CD14-positive monocyte (primary cell): ENCODE data around the gene SAP30L. TPM values are rescaled to one million over a fixed set of nuclear protein-coding genes. Genes with fewer than 3 reads are reported as not detected.

Experiments used
- DNase-seq, 3 donors: peaks; one replicate each; pipeline ENCODE4 v3.0.0-alpha.2; 2011 to 2022
- H2AFZ ChIP-seq: 2 replicates; pipeline ENCODE4 v1.6.0; 2012; ENCODE audit warnings: mild to moderate bottlenecking, low read depth, low read length, inconsistent platforms; ENCODE audit not compliant: insufficient read depth, poor library complexity, severe bottlenecking
- H3K27ac ChIP-seq, 2 donors: 1 replicate in 1 of 2; 2 replicates in 1 of 2; pipeline ENCODE4 v1.5.1; 2012 to 2013; ENCODE audit warnings: low read length in 2 of 2, control low read depth in 1 of 2, inconsistent platforms in 1 of 2, low read depth in 1 of 2, mild to moderate bottlenecking in 1 of 2
- H3K27me3 ChIP-seq, 2 donors: one replicate each; pipeline versions ENCODE4 v1.6.0 to v1.6.1; 2011 to 2013; ENCODE audit warnings: low read length in 2 of 2; ENCODE audit not compliant: control insufficient read depth in 2 of 2, insufficient read depth in 2 of 2
- H3K36me3 ChIP-seq, 2 donors: replicated peaks in 1 of 2; 1 replicate in 1 of 2; 2 replicates in 1 of 2; pipeline versions ENCODE4 v1.5.1 to v1.6.1; 2012 to 2013; ENCODE audit warnings: low read length in 2 of 2, control low read depth in 1 of 2, inconsistent platforms in 1 of 2, mild to moderate bottlenecking in 1 of 2; ENCODE audit not compliant: insufficient read depth in 2 of 2, control insufficient read depth in 1 of 2
- H3K4me1 ChIP-seq, 2 donors: 1 replicate in 1 of 2; 2 replicates in 1 of 2; pipeline versions ENCODE4 v1.5.1 to v1.6.1; 2012 to 2013; ENCODE audit warnings: low read length in 2 of 2, control low read depth in 1 of 2, inconsistent platforms in 1 of 2, mild to moderate bottlenecking in 1 of 2, moderate library complexity in 1 of 2; ENCODE audit not compliant: insufficient read depth in 2 of 2, control insufficient read depth in 1 of 2
- H3K4me2 ChIP-seq: replicated peaks from 2 replicates; pipeline ENCODE3; 2012; ENCODE audit warnings: low read length, moderate library complexity, mild to moderate bottlenecking; ENCODE audit not compliant: poor library complexity, severe bottlenecking; ENCODE audit errors: extremely low read depth
- H3K4me3 ChIP-seq, 3 experiments: fragments of 200-600 bp in 1 of 3; sonication (generic) in 1 of 3; replicated peaks in 1 of 3; 1 replicate in 2 of 3; 2 replicates in 1 of 3; pipeline ENCODE4 v1.5.1; 2011 to 2013; ENCODE audit warnings: low read length in 3 of 3, mild to moderate bottlenecking in 3 of 3, control low read depth in 2 of 3, low read depth in 2 of 3, inconsistent platforms in 1 of 3, moderate library complexity in 1 of 3
- H3K79me2 ChIP-seq: 2 replicates; pipeline ENCODE4 v1.6.0; 2012; ENCODE audit warnings: mild to moderate bottlenecking, control low read depth, inconsistent platforms, low read length, moderate library complexity; ENCODE audit not compliant: insufficient read depth
- H3K9ac ChIP-seq: 2 replicates; pipeline ENCODE4 v1.6.0; 2017; ENCODE audit warnings: low read length, mild to moderate bottlenecking; ENCODE audit not compliant: insufficient read depth, poor library complexity, severe bottlenecking
- H3K9me3 ChIP-seq, 2 donors: replicated peaks in 1 of 2; 1 replicate in 1 of 2; 2 replicates in 1 of 2; pipeline versions ENCODE4 v1.5.1 to v1.6.1; 2012 to 2013; ENCODE audit warnings: low read length in 2 of 2, control low read depth in 1 of 2; ENCODE audit not compliant: control insufficient read depth in 1 of 2, insufficient read depth in 1 of 2
- H4K20me1 ChIP-seq: 2 replicates; pipeline ENCODE4 v1.6.0; 2012; ENCODE audit warnings: mild to moderate bottlenecking, low read length, control low read depth, moderate library complexity; ENCODE audit not compliant: insufficient read depth
- H3K27ac Mint-ChIP-seq, 7 donors: one replicate each; pipeline ENCODE4 v1.8.0; 2020; ENCODE audit warnings: mild to moderate bottlenecking in 7 of 7, mixed read lengths in 7 of 7, moderate library complexity in 6 of 7, inconsistent platforms in 2 of 7
- H3K27me3 Mint-ChIP-seq, 3 donors: one replicate each; pipeline ENCODE4 v1.8.0; 2021 to 2022; ENCODE audit warnings: low read depth in 3 of 3, mild to moderate bottlenecking in 3 of 3, mixed read lengths in 3 of 3, moderate library complexity in 3 of 3, inconsistent platforms in 1 of 3
- H3K36me3 Mint-ChIP-seq, 2 donors: one replicate each; pipeline ENCODE4 v1.8.0; 2020; ENCODE audit warnings: mixed read lengths in 2 of 2, inconsistent platforms in 1 of 2, mild to moderate bottlenecking in 1 of 2
- H3K4me1 Mint-ChIP-seq: one replicate; pipeline ENCODE4 v1.8.0; 2020; ENCODE audit warnings: mild to moderate bottlenecking, mixed read lengths
- H3K4me3 Mint-ChIP-seq, 2 donors: one replicate each; pipeline ENCODE4 v1.8.0; 2020; ENCODE audit warnings: mild to moderate bottlenecking in 2 of 2, mixed read lengths in 2 of 2, moderate library complexity in 1 of 2
- H3K9me3 Mint-ChIP-seq, 7 donors: one replicate each; pipeline ENCODE4 v1.8.0; 2020 to 2022; ENCODE audit warnings: mixed read lengths in 7 of 7, mild to moderate bottlenecking in 6 of 7, moderate library complexity in 6 of 7, inconsistent platforms in 2 of 7
- WGBS: methylation state at CpG from one replicate; pipeline ENCODE4 v1.1.5; 2013; ENCODE audit warnings: missing lambda C conversion rate; ENCODE audit not compliant: insufficient coverage; 5-methylcytosine and 5-hydroxymethylcytosine counted together
- intact Hi-C, 2 donors: fragments of 100-400 bp; cut with micrococcal nuclease; formaldehyde crosslinking; loops; one replicate each; pipeline versions ENCODE4 v1.15.0 to v1.15.1; 2023
- polyA plus RNA-seq, 3 donors: library from polyadenylated mRNA; depleted of rRNA in 1 of 3; unstranded in 2 of 3; stranded (reverse) in 1 of 3; fragments of 300-500 nt in 2 of 3; fragments of >200 nt in 1 of 3; fragmentation: Illumina TruSeq in 2 of 3; gene quantifications; 1 replicate in 2 of 3; 2 replicates in 1 of 3; pipeline ENCODE4 v1.2.3, GENCODE V29; 2012 to 2021
- TF ChIP-seq, protein P1 (sequence below): fragments of 200-600 bp; IDR thresholded peaks from one replicate; pipeline ENCODE4 v1.8.0; 2022; ENCODE audit warnings: antibody characterized with exemption, mild to moderate bottlenecking

The SAP30L gene
- polyA plus RNA-seq, 3 donors = 21.1 to 36.1 (median 29.4) TPM

DNA sequence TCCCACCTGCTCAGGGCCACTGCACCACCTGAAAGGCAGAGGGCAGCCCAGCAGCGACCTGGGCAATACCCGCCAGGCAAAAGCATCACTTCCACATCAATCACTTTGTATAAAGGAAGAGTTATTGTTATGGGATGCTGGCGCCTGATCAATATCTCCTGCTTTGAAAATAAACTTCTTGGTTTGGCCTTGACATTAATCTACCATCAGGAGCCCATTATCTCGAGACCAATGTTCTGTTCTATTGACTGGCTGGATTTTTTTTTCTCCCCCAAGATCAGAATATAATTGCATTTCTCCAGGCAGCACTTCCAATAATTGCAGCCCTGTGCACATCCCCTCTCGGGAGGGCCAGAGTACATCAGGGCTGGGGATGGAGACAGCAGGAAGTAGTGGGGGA lies 44.4 kb upstream of the SAP30L start:
- no peak overlapping the region for H3K4me3 Mint-ChIP-seq
- peaks cover 0 to 4% of the 10 kb centered on the region in 2 donors for H3K36me3 ChIP-seq
- WGBS = 100% methylated on average over 1 of the region's 5 CpGs

GRCh38 chr5:154401931-154402330 lies 43.9 kb upstream of the SAP30L start:
- Histone ChIP-seq H3K27ac (no peak overlapping the region), H3K9ac (no peak overlapping the region), H3K27me3 (peaks cover 0 to 2% of the 10 kb centered on the region in 2 donors), H3K36me3 (peaks cover 0 to 4% of the 10 kb centered on the region in 2 donors), H3K4me1 (peaks cover 8% of the 10 kb centered on the region in 2 donors), H3K9me3 (no peaks in the 10 kb centered on the region), H2AFZ (no peak overlapping the region), H3K4me2 (no peak overlapping the region), H4K20me1 (no peaks in the 10 kb centered on the region), H3K4me3 (no peak overlapping the region), H3K79me2 (no peaks in the 10 kb centered on the region)
- TF ChIP-seq, protein P1, sequence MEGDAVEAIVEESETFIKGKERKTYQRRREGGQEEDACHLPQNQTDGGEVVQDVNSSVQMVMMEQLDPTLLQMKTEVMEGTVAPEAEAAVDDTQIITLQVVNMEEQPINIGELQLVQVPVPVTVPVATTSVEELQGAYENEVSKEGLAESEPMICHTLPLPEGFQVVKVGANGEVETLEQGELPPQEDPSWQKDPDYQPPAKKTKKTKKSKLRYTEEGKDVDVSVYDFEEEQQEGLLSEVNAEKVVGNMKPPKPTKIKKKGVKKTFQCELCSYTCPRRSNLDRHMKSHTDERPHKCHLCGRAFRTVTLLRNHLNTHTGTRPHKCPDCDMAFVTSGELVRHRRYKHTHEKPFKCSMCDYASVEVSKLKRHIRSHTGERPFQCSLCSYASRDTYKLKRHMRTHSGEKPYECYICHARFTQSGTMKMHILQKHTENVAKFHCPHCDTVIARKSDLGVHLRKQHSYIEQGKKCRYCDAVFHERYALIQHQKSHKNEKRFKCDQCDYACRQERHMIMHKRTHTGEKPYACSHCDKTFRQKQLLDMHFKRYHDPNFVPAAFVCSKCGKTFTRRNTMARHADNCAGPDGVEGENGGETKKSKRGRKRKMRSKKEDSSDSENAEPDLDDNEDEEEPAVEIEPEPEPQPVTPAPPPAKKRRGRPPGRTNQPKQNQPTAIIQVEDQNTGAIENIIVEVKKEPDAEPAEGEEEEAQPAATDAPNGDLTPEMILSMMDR = no peak
- Mint-ChIP-seq H3K27ac (no peak overlapping the region), H3K36me3 (peaks cover 10 to 24% of the 10 kb centered on the region in 2 donors), H3K9me3 (no peaks in the 10 kb centered on the region), H3K4me3 (no peak overlapping the region), H3K4me1 (peaks cover 8% of the 10 kb centered on the region), H3K27me3 (peaks cover 1 to 5% (median 5%) of the 10 kb centered on the region in 3 donors)
- 90% methylated on average over 8 of the region's 9 CpGs for WGBS
- DNase-seq = no peak
- intact Hi-C loops = loop anchor here (5.0 to 10.0 kb wide), 2 partner anchors 330 to 427 kb away; no protein-coding TSS in a partner anchor

More for the DNA sequence above, 44.4 kb upstream of the SAP30L start:
- H2AFZ ChIP-seq = no peak overlapping the region
- no peaks in the 10 kb centered on the region for H4K20me1 ChIP-seq
- no peaks in the 10 kb centered on the region for H3K79me2 ChIP-seq
- no peak overlapping the region for H3K9ac ChIP-seq
- no peak overlapping the region for H3K27ac ChIP-seq
- H3K9me3 ChIP-seq = no peaks in the 10 kb centered on the region
- Mint-ChIP-seq H3K4me1 (peaks cover 8% of the 10 kb centered on the region), H3K36me3 (peaks cover 10 to 20% of the 10 kb centered on the region in 2 donors), H3K27ac (no peak overlapping the region), H3K27me3 (peaks cover 1 to 5% (median 3%) of the 10 kb centered on the region in 3 donors), H3K9me3 (no peaks in the 10 kb centered on the region)
- intact Hi-C loops = loop anchor here (5.0 to 10.0 kb wide), 2 partner anchors 329 to 427 kb away; no protein-coding TSS in a partner anchor
- no peak overlapping the region for H3K4me2 ChIP-seq
- TF ChIP-seq, protein P1 = no peak
- no peak for DNase-seq
- H3K4me3 ChIP-seq = no peak overlapping the region
- peaks cover 8% of the 10 kb centered on the region in 2 donors for H3K4me1 ChIP-seq
- H3K27me3 ChIP-seq = peaks cover 0 to 2% of the 10 kb centered on the region in 2 donors
